ENCODE results near the gene SPRED1.

DNA sequence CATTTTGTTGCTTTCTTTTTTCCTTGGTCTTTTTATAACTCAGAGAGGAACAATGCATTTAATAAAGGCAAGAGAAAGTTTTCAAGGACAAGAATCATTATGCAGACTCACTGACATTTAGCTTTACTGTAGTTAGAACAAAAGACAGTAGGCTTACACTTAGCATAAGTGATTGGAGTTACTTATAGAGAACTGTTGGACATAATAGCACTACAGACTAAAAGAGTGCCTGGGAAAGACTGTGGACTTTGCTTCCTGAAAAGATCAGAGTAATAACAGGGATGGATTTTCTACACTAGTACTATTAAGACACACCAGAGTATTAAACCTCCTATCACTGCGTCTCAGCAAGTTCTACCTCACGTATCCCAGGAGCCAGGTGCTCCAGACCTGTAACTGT is 39.3 kb upstream of the SPRED1 start:
- TF ChIP-seq, protein P1, sequence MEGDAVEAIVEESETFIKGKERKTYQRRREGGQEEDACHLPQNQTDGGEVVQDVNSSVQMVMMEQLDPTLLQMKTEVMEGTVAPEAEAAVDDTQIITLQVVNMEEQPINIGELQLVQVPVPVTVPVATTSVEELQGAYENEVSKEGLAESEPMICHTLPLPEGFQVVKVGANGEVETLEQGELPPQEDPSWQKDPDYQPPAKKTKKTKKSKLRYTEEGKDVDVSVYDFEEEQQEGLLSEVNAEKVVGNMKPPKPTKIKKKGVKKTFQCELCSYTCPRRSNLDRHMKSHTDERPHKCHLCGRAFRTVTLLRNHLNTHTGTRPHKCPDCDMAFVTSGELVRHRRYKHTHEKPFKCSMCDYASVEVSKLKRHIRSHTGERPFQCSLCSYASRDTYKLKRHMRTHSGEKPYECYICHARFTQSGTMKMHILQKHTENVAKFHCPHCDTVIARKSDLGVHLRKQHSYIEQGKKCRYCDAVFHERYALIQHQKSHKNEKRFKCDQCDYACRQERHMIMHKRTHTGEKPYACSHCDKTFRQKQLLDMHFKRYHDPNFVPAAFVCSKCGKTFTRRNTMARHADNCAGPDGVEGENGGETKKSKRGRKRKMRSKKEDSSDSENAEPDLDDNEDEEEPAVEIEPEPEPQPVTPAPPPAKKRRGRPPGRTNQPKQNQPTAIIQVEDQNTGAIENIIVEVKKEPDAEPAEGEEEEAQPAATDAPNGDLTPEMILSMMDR (IDR thresholded peaks at IDR 0.05): no peak
- TF ChIP-seq POLR2AphosphoS5 (IDR thresholded peaks at IDR 0.05; ENCODE audit: low read depth, low read length): no peak
- no peak for TF ChIP-seq SIN3A (IDR thresholded peaks at IDR 0.05; ENCODE audit: borderline replicate concordance, insufficient read depth, low read depth, low read length)
- TF ChIP-seq TCF7L2 (IDR thresholded peaks at IDR 0.05; ENCODE audit: low read depth, low read length): no peak

All from Panc1 (cell line).